Neutrophil (primary cell): Measurements from ENCODE around the gene DCTN4.

Experiments
- H3K27ac ChIP-seq: fragments of 200-600 bp; sonication (generic); 2 replicates; pipeline ENCODE4 v1.5.1; 2016; ENCODE audit warnings: mild to moderate bottlenecking, moderate library complexity
- H3K27me3 ChIP-seq: fragments of 200-600 bp; sonication (generic); 2 replicates; pipeline ENCODE4 v1.6.0; 2016; ENCODE audit warnings: mild to moderate bottlenecking
- H3K36me3 ChIP-seq: fragments of 200-600 bp; sonication (generic); 2 replicates; pipeline ENCODE4 v1.5.1; 2017
- H3K4me1 ChIP-seq, 2 experiments: fragments of 200-600 bp in 1 of 2; sonication (generic) in 1 of 2; 1 replicate in 1 of 2; 2 replicates in 1 of 2; pipeline versions ENCODE4 v1.5.1 to v1.6.1; 2013 to 2016; ENCODE audit warnings: low read depth in 1 of 2, low read length in 1 of 2, mild to moderate bottlenecking in 1 of 2, moderate library complexity in 1 of 2; ENCODE audit not compliant: control insufficient read depth in 1 of 2, insufficient read depth in 1 of 2
- H3K4me3 ChIP-seq, 2 experiments: fragments of 200-600 bp in 1 of 2; sonication (generic) in 1 of 2; 1 replicate in 1 of 2; 2 replicates in 1 of 2; pipeline ENCODE4 v1.5.1; 2013 to 2016; ENCODE audit warnings: low read depth in 1 of 2, low read length in 1 of 2, mild to moderate bottlenecking in 1 of 2, moderate library complexity in 1 of 2
- H3K9me3 ChIP-seq: fragments of 200-600 bp; sonication (generic); 2 replicates; pipeline ENCODE4 v1.5.1; 2016
- CTCF ChIP-seq: fragments of 200-600 bp; sonication (generic); IDR thresholded peaks from 2 replicates; pipeline ENCODE4 v1.5.1; 2016; ENCODE audit warnings: antibody characterized with exemption

Gene DCTN4

DNA sequence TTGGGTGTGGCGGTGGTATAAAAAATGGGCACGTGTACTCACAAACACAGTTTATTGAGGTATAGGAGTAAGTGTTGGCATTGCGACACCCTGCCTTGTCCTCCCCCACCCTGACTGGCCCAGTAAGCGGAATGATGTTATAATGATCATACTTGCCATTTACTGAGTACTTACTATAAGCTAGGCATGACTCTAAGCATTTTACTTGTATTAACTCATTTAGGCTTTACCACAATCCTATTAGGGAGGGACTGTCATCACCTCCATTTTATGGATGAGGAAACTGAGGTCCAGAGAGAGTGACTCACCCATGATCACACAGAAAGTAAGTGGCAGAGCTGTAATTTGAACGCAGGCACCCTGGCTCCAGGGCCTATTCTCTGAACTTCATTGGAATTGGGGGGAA lies 22.0 kb upstream of the DCTN4 start:
- Histone ChIP-seq H3K4me1 (peaks cover 65% of the 10 kb centered on the region in 2 experiments), H3K4me3 (no peak overlapping the region), H3K27me3 (no peaks in the 10 kb centered on the region), H3K27ac (peak overlapping the region; percentile 75), H3K9me3 (no peaks in the 10 kb centered on the region), H3K36me3 (no peaks in the 10 kb centered on the region)
- TF ChIP-seq CTCF = no peak

- peak overlapping the region; percentile 75 for H3K27ac ChIP-seq
- no peak for TF ChIP-seq CTCF
- H3K27me3 ChIP-seq = no peaks in the 10 kb centered on the region
- H3K4me3 ChIP-seq = peak overlapping the region; percentile 77 to 93
- no peaks in the 10 kb centered on the region for H3K9me3 ChIP-seq
- no peaks in the 10 kb centered on the region for H3K36me3 ChIP-seq
- H3K4me1 ChIP-seq = peaks cover 65% of the 10 kb centered on the region in 2 experiments
Observed at GRCh38 chr5:150780187-150780692, 21.4 kb upstream of the DCTN4 start.

- H3K27me3 ChIP-seq = no peaks in the 10 kb centered on the region
- H3K9me3 ChIP-seq = no peaks in the 10 kb centered on the region
- H3K27ac ChIP-seq = peak overlapping the region; percentile 75
- H3K4me1 ChIP-seq = peaks cover 62 to 63% of the 10 kb centered on the region in 2 experiments
- H3K4me3 ChIP-seq = peak overlapping the region; percentile 77 to 93
- TF ChIP-seq CTCF = no peak
- H3K36me3 ChIP-seq = no peaks in the 10 kb centered on the region
Observed at GRCh38 chr5:150779397-150780186, 20.8 kb upstream of the DCTN4 start.

DNA sequence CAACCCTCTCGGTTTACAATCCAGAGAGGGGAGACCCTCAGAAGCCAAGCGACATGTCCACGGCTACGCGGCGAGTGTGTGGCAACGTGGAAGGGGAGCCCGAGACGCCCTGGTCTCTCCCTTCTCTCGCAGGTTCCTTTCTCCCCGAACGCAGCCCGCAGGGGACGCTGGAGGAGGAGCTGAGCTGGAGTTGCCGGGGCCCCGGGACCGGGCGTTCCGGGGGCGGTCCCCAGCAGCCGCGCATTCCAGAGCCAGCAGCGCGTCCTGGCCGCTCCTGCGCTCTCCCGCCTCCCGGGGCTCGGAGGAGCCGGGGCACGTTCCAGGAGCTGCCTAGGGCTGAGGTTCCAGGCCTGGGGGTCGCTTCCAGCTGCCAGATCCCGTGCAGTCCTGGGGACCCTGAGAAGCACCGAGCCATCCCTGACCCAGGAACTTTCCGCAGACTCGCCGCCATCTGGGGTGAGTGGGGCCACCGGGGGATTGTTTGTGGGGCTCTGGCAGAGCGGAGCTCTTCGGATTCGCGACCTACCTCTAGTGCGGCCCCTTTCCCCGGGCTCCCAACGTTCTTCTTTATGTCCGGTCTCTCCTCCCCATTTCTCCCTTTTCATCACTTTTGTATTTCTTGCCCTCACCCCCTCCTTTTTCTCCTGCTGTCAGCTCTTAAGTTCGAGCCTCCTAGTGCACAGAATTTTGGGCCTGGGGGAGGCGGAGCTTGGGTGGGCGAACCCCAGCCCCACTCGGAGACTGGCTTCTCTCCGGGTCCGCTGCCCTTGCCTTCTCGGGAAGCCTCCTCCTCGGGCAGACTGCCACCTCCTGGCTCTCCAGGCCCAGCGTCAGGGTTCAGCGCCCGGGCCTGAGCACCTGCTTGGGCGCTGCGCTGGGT lies 19.9 kb upstream of the DCTN4 start, which contains the start of gene SMIM3:
Gene SMIM3 (plus strand): TSS at position 241 of the 880 bp plus-strand sequence. CDS start 16,684 bp downstream, outside the sequence.
- H3K27me3 ChIP-seq = no peaks in the 10 kb centered on the region
- H3K4me3 ChIP-seq = peak within 1 kb of the TSS; percentile 77 to 93
- H3K9me3 ChIP-seq = no peaks in the 10 kb centered on the region
- peaks cover 54 to 55% of the 10 kb centered on the region in 2 experiments for H3K4me1 ChIP-seq
- peak within 1 kb of the TSS; percentile 75 for H3K27ac ChIP-seq
- peak; percentile 63 for TF ChIP-seq CTCF
- no peaks in the 10 kb centered on the region for H3K36me3 ChIP-seq

- Histone ChIP-seq H3K36me3 (no peaks in the 10 kb centered on the region), H3K27me3 (no peaks in the 10 kb centered on the region), H3K9me3 (no peaks in the 10 kb centered on the region), H3K4me1 (peaks cover 48% of the 10 kb centered on the region in 2 experiments), H3K4me3 (peak overlapping the region; percentile 77 to 93), H3K27ac (peak overlapping the region; percentile 75)
- TF ChIP-seq CTCF = no peak
Observed at GRCh38 chr5:150778088-150778516, 19.3 kb upstream of the DCTN4 start.
